Subcutaneous adipose tissue (tissue), 4 donors: ENCODE results near the gene PTPRN. TPM values are rescaled to one million over a fixed set of nuclear protein-coding genes. Genes with fewer than 3 reads are reported as not detected.

Source experiments
- total RNA-seq, 4 donors: library from RNA; depleted of rRNA; stranded (reverse); fragments of >200 nt; gene quantifications; one replicate each; pipeline ENCODE4 v1.1.0, GENCODE V29; 2016
- TF ChIP-seq, protein P1 (sequence below): fragments of 450-650 bp; IDR thresholded peaks from one replicate; pipeline ENCODE4 v1.5.1; 2016; ENCODE audit warnings: low read depth, mild to moderate bottlenecking, control low read depth, antibody characterized with exemption, moderate library complexity

Gene PTPRN
- total RNA-seq, 4 donors from 2014 or later: not detected

DNA sequence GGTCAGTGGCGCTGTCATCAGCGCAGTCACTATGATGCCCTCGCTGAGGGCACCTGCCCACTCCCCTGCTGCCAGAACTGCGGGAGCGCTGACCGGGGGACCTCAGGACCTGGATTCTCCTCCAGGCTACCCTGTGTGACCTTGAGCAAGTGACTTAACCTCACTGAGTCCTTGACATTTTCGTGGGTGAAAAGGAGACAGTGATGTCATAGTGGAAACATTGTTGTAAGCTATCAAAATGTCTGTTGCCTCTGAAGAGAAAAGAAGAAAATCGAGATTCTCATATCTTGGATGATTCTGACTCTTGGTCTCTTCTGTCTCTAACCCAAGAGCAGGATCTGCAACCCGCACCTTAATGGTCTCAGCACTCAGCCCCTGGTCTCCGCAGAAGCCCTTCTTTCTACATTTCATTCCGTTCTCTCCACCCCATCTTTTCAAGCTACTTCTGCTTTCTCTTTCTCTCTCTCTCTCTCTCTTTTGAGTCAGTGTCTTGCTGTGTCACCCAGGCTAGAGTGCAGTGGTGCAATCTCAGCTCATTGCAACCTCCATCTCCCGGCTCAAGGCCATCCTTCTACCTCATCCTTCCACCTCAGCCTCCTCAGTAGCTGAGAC lies 54.5 kb downstream of the PTPRN start:
- TF ChIP-seq, protein P1, sequence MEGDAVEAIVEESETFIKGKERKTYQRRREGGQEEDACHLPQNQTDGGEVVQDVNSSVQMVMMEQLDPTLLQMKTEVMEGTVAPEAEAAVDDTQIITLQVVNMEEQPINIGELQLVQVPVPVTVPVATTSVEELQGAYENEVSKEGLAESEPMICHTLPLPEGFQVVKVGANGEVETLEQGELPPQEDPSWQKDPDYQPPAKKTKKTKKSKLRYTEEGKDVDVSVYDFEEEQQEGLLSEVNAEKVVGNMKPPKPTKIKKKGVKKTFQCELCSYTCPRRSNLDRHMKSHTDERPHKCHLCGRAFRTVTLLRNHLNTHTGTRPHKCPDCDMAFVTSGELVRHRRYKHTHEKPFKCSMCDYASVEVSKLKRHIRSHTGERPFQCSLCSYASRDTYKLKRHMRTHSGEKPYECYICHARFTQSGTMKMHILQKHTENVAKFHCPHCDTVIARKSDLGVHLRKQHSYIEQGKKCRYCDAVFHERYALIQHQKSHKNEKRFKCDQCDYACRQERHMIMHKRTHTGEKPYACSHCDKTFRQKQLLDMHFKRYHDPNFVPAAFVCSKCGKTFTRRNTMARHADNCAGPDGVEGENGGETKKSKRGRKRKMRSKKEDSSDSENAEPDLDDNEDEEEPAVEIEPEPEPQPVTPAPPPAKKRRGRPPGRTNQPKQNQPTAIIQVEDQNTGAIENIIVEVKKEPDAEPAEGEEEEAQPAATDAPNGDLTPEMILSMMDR: no peak

DNA sequence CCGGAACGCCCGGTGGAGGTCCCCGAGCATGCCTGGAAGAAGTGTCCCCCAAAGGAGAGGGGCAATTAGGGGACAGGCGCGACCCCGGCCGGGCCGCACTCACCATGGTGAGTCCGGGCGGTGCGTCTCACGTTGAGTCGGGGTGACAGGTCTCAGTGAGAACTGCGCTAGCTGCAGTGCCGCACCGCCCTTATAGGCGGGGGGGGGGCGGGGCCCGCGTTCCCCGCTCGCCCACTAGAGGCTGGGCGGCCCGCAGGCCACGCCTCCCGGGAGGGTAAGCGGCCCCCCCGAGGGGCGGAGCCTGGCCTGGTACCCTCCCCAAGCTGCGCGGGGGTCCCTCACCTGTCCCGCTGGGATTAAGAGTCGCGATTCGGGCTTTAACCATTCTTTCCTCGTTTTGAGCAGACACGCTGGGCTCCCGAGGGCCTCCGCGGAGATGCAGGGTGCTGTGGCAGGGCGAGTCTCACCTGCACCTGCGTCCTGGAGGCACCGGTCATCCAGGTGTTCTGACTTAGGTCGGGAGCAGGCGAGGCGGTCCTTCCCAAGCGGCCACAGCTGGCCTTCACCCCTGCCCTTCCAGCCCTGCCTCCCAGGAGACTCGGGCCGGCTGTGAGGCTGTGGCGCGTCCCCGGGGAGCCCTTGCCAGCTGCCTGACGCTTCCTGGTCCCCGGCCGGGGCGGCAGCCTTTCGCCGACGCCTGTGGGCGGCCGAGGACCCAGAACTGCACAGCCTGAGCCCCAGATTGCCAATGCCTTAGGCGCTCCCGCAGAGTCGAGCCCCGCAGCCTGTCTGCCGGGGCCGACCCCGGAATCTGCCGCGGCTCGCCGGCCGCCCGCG lies 55.2 kb downstream of the PTPRN start, which contains the start of gene TUBA4A:
TSS of gene TUBA4A (minus strand) at position 166 of the 837 bp plus-strand sequence. CDS start at position 106, 60 bp downstream.
- TF ChIP-seq, protein P1: no peak

DNA sequence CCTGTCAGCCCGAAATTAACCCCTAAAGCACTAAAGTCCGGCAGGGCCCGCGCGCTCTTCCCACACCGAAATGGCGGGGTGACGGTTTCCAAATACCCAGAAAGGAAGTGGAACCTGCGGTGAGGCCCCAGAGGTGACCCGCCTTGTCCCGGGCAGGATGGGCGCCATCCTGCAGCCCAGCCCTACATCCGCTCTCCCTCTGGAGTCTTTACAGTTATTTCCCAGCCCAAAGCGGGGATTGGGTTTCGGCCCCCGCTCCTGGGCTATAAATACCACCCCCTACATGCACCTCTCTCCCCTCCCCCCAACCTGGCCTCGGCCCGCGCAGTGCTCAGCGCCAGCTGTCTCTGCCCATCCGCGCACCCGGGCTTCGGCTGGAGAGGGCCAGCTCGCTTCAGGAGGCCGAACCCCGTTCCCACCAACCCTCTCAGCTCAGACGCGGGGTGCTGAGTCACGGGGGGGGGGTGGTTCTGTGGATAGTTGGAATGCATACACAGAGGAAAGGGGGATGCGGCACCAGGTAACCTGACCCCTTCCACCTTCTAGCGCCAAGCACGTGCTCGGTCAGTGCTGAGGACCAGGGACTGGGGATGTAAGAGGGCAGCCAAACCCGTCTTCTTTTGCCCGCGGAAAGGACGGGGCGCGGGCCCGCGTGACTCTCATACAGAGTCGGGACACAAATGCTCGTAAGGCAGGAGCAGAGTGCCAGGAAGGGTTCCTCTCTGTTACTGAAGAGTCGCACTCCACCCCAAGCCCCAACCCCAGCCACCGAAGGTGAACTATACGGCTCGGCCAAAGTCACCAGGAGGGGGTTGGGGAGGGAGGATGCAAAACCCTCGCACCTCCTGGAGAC lies 56.1 kb downstream of the PTPRN start, which contains the start of gene TUBA4B:
TSS of gene TUBA4B (plus strand) at position 344 of the 853 bp plus-strand sequence. CDS start at position 509, 165 bp downstream.
- TF ChIP-seq, protein P1: no peak

DNA sequence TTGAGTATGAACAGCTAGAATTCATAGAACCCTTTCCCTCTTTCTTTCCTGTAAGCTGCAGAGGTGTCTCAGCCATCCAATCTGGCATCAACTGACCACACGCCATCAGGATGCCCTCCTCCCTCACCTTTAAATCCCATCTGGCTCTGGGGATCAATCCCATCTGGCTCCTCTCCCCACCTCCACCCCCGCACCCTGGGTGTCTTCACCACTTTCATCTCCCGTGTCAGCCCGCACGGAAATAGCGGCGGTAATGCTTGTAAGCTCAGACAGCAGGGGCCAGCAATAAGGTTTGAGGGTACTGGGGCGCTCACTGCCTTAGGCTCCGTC lies 56.7 kb downstream of the PTPRN start:
- TF ChIP-seq, protein P1: no peak

DNA sequence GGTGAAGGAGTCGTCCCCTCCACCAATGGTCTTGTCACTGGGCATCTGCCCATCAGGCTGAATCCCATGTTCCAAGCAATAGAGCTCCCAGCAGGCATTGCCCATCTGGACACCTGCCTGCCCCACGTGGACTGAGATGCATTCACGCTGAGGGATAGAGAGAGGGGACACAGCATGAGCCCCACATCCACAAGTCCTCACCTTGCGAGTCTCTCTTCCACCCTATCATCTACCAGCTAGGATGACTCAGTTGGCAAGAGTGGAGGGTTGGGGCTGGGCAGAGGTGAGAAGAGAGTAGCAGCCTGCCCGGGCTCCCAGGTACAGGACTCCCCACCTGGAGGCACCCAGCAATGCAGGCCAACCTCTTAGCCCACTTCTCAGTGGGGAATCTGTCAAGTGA lies 57.1 kb downstream of the PTPRN start:
- TF ChIP-seq, protein P1: no peak

DNA sequence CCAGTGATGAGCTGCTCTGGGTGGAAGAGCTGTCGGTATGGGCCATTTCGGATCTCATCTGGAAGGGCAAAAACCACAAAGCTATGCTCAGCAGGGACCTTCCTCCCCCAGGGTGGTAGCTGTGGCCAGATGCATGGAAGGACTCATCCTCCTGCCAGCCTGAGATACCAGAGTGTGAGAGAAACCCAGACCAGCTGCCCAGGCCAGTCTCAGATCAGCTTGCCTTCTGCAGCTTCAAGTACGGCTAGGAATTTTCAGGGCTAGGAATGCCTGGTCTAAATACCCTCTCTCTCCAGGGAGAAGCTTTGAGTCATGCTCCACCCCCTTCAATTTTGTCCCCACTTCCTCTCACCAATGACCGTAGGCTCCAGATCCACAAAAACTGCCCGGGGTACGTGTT lies 57.5 kb downstream of the PTPRN start:
- TF ChIP-seq, protein P1: no peak
